Caco-2 (cell line): ENCODE results near the gene CCDC178. TPM values are rescaled to one million over a fixed set of nuclear protein-coding genes. Genes with fewer than 3 reads are reported as not detected.

Experiments
- BruUV-seq: library from RNA; stranded (reverse); fragments of 400-500 nt; replicated peaks from 2 replicates; lab custom pipeline; 2021; lab: Mats Ljungman, UMichigan
- CTCF ChIA-PET: fragments of 300-600 bp; sonication (Branson Sonifier 250); formaldehyde crosslinking; loops from one replicate; lab custom pipeline; 2022; ENCODE audit warnings: antibody characterized with exemption; lab: Charles Lee
- POLR2A ChIA-PET: fragments of 300-600 bp; sonication (Branson Sonifier 250); formaldehyde crosslinking; loops from one replicate; lab custom pipeline; 2022; ENCODE audit warnings: antibody characterized with exemption; lab: Charles Lee
- DNase-seq, 2 experiments: peaks; one replicate each; pipeline versions ENCODE4 v3.0.0 to v3.0.0-alpha.2; 2020 to 2022
- H3K27me3 ChIP-seq: replicated peaks from 2 replicates; pipeline ENCODE4 v1.6.0; 2011; ENCODE audit warnings: low read length; ENCODE audit not compliant: control insufficient read depth, insufficient read depth
- H3K36me3 ChIP-seq: 2 replicates; pipeline ENCODE4 v1.5.1; 2011; ENCODE audit warnings: low read length; ENCODE audit not compliant: control insufficient read depth, insufficient read depth
- H3K4me1 ChIP-seq: fragments of 250-450 bp; sonication (Bioruptor Pico); 2 replicates; pipeline ENCODE4 v1.5.1; 2020; ENCODE audit warnings: mild to moderate bottlenecking
- H3K4me3 ChIP-seq: 2 replicates; pipeline ENCODE4 v1.5.1; 2011; ENCODE audit warnings: low read depth, mild to moderate bottlenecking, control low read depth, low read length
- H3K9me3 ChIP-seq: fragments of 250-450 bp; sonication (Bioruptor Pico); 2 replicates; pipeline ENCODE4 v1.5.1; 2020; ENCODE audit warnings: mild to moderate bottlenecking, moderate library complexity
- H3K27ac Mint-ChIP-seq: one replicate; pipeline ENCODE4 v1.8.0; 2022; ENCODE audit warnings: mixed read lengths; ENCODE audit not compliant: unreplicated experiment
- H3K27me3 Mint-ChIP-seq: one replicate; pipeline ENCODE4 v1.8.0; 2022; ENCODE audit warnings: mixed read lengths; ENCODE audit not compliant: insufficient read depth, unreplicated experiment
- H3K36me3 Mint-ChIP-seq: one replicate; pipeline ENCODE4 v1.8.0; 2022; ENCODE audit warnings: mild to moderate bottlenecking, mixed read lengths; ENCODE audit not compliant: insufficient read depth, unreplicated experiment
- H3K4me1 Mint-ChIP-seq: one replicate; pipeline ENCODE4 v1.8.0; 2022; ENCODE audit warnings: low read depth, mixed read lengths; ENCODE audit not compliant: unreplicated experiment
- H3K4me3 Mint-ChIP-seq: one replicate; pipeline ENCODE4 v1.8.0; 2022; ENCODE audit warnings: mild to moderate bottlenecking, moderate library complexity, mixed read lengths; ENCODE audit not compliant: unreplicated experiment
- H3K9me3 Mint-ChIP-seq: one replicate; pipeline ENCODE4 v1.8.0; 2022; ENCODE audit warnings: mixed read lengths; ENCODE audit not compliant: unreplicated experiment
- intact Hi-C: fragments of 100-400 bp; cut with micrococcal nuclease; formaldehyde crosslinking; loops from one replicate; pipeline ENCODE4 v1.10.0; 2022; ENCODE audit not compliant: unreplicated experiment
- total RNA-seq: library from RNA; stranded (reverse); gene quantifications from 2 replicates; pipeline ENCODE4 v1.2.3, GENCODE V29; 2022
- TF ChIP-seq, protein P1 (sequence below), 2 experiments: fragments of 200-600 bp in 1 of 2; IDR thresholded peaks; 1 replicate in 1 of 2; 2 replicates in 1 of 2; pipeline versions ENCODE4 v1.5.1 to v1.8.0; 2011 to 2022; ENCODE audit warnings: antibody characterized with exemption in 1 of 2, control low read depth in 1 of 2, inconsistent platforms in 1 of 2, low read depth in 1 of 2, low read length in 1 of 2, mild to moderate bottlenecking in 1 of 2, moderate library complexity in 1 of 2; ENCODE audit not compliant: insufficient read depth in 1 of 2, severe bottlenecking in 1 of 2, unreplicated experiment in 1 of 2

CCDC178 gene
- total RNA-seq, 1 experiment from 2014 or later: not detected

DNA sequence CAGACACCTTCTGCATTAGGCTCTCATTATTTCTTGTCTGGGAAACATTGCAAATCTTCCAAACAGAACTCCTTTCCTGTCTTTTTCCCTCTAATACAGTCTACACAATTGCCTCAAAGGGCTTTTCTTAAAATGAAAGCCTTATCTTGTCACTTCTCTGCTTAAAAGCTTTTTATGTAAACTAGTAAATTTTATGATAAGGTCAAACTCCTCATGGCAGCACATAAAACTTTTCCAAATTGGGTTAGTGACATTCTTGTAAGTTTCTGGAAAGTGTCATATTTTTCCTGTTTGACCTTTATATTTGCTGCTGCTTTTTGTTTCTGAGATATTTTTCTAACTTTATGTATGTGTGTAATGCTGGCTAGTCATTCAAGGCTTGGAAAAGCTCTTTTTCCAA is 406.3 kb downstream of the CCDC178 start:
- Histone ChIP-seq H3K4me1 (no peaks in the 10 kb centered on the region), H3K36me3 (no peaks in the 10 kb centered on the region), H3K27me3 (no peaks in the 10 kb centered on the region), H3K9me3 (no peaks in the 10 kb centered on the region), H3K4me3 (no peak overlapping the region)
- intact Hi-C loops: no loop called here
- H3K27me3 Mint-ChIP-seq: no peaks in the 10 kb centered on the region
- CTCF ChIA-PET: no interaction called here
- no peaks in the 10 kb centered on the region for H3K9me3 Mint-ChIP-seq
- no peaks in the 10 kb centered on the region for H3K36me3 Mint-ChIP-seq
- POLR2A ChIA-PET: no interaction called here
- TF ChIP-seq, protein P1, sequence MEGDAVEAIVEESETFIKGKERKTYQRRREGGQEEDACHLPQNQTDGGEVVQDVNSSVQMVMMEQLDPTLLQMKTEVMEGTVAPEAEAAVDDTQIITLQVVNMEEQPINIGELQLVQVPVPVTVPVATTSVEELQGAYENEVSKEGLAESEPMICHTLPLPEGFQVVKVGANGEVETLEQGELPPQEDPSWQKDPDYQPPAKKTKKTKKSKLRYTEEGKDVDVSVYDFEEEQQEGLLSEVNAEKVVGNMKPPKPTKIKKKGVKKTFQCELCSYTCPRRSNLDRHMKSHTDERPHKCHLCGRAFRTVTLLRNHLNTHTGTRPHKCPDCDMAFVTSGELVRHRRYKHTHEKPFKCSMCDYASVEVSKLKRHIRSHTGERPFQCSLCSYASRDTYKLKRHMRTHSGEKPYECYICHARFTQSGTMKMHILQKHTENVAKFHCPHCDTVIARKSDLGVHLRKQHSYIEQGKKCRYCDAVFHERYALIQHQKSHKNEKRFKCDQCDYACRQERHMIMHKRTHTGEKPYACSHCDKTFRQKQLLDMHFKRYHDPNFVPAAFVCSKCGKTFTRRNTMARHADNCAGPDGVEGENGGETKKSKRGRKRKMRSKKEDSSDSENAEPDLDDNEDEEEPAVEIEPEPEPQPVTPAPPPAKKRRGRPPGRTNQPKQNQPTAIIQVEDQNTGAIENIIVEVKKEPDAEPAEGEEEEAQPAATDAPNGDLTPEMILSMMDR (IDR thresholded peaks at IDR 0.05; ENCODE audit: insufficient read depth in 1 of 2, low read depth in 1 of 2, low read length in 1 of 2, severe bottlenecking in 1 of 2, unreplicated experiment in 1 of 2): no peak
- no peaks in the 10 kb centered on the region for H3K4me1 Mint-ChIP-seq
- BruUV-seq: no TSS peak
- no peak overlapping the region for H3K4me3 Mint-ChIP-seq
- H3K27ac Mint-ChIP-seq: no peak overlapping the region
- DNase-seq: no peak

DNA sequence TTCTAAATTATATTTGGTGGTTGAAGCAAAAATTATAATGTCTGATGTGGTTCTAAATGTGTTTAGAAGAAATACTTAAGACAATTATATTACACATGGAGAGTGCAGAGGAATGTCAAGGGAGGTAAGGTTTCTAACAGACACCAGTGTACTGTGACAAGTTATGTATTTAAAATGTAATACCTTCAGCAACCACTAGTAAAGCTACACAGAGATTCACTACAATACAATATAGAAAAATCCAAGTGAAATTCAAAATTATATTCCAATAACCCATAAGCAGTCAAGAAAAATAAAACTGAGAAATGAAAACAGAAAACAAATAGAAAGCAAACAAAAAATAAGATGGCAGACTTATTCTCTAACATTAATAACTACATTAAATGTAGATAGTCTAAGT is 418.2 kb downstream of the CCDC178 start:
- Mint-ChIP-seq H3K27ac (no peak overlapping the region), H3K9me3 (no peaks in the 10 kb centered on the region), H3K4me1 (no peaks in the 10 kb centered on the region), H3K36me3 (no peaks in the 10 kb centered on the region), H3K4me3 (no peak overlapping the region), H3K27me3 (no peaks in the 10 kb centered on the region)
- Histone ChIP-seq H3K27me3 (no peaks in the 10 kb centered on the region), H3K36me3 (no peaks in the 10 kb centered on the region), H3K4me3 (no peak overlapping the region), H3K9me3 (no peaks in the 10 kb centered on the region), H3K4me1 (no peaks in the 10 kb centered on the region)
- TF ChIP-seq, protein P1 (IDR thresholded peaks at IDR 0.05; ENCODE audit: insufficient read depth in 1 of 2, low read depth in 1 of 2, low read length in 1 of 2, severe bottlenecking in 1 of 2, unreplicated experiment in 1 of 2): no peak
- ChIA-PET CTCF (no interaction called here), POLR2A (no interaction called here)
- no TSS peak for BruUV-seq
- intact Hi-C loops: no loop called here
- no peak for DNase-seq

DNA sequence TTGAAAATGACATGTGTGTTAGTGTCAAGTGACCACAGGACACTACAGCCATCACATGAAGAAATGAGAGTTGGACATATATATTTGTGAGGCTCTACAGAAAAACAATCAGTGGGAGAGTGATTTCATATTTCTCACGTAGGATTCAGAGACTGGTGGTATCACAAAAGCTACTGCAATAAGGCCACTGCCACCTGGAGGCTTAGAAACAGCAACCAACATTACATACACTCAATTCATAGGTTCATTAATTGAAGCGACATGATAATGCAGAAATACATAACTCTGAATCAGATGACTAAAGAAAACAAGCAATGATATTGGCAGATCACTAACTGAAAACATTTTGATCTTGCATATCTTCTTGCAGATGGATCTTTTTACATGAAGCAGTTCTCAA is 419.6 kb downstream of the CCDC178 start:
- no peaks in the 10 kb centered on the region for H3K36me3 ChIP-seq
- POLR2A ChIA-PET: no interaction called here
- H3K4me1 Mint-ChIP-seq: no peaks in the 10 kb centered on the region
- no peaks in the 10 kb centered on the region for H3K36me3 Mint-ChIP-seq
- H3K27me3 Mint-ChIP-seq: no peaks in the 10 kb centered on the region
- no peaks in the 10 kb centered on the region for H3K9me3 Mint-ChIP-seq
- intact Hi-C loops: no loop called here
- no peaks in the 10 kb centered on the region for H3K27me3 ChIP-seq
- TF ChIP-seq, protein P1 (IDR thresholded peaks at IDR 0.05; ENCODE audit: insufficient read depth in 1 of 2, low read depth in 1 of 2, low read length in 1 of 2, severe bottlenecking in 1 of 2, unreplicated experiment in 1 of 2): no peak
- BruUV-seq: no TSS peak
- H3K9me3 ChIP-seq: no peaks in the 10 kb centered on the region
- CTCF ChIA-PET: no interaction called here
- H3K27ac Mint-ChIP-seq: no peak overlapping the region
- DNase-seq: no peak
- H3K4me3 Mint-ChIP-seq: no peak overlapping the region
- no peak overlapping the region for H3K4me3 ChIP-seq
- H3K4me1 ChIP-seq: no peaks in the 10 kb centered on the region
